ENCODE results near the gene NPC1L1. TPM values are rescaled to one million over a fixed set of nuclear protein-coding genes. Genes with fewer than 3 reads are reported as not detected.

NPC1L1 gene
- total and polyA plus RNA-seq, 2 of the 13 experiments (the other 11 are each of a cell fraction or from before 2014, with no cell fraction given) = 4.8 to 14.5 TPM

GRCh38 chr7:44524811-44525388 lies 16.2 kb downstream of the NPC1L1 start:
- FAIRE-seq = no peak
- H3K27me3 ChIP-seq (ENCODE audit: control insufficient read depth in 1 of 2, insufficient read depth in 2 of 2, low read length in 2 of 2) = no peaks in the 10 kb centered on the region
- no peak for TF ChIP-seq ARID3A (IDR thresholded peaks at IDR 0.05; ENCODE audit: low read depth, low read length)
- no peak for TF ChIP-seq SRY (CRISPR knock-in tag; IDR thresholded peaks at IDR 0.05)
- TF ChIP-seq MLXIP (CRISPR knock-in tag; IDR thresholded peaks at IDR 0.05; ENCODE audit: borderline replicate concordance) = no peak
- no peak for TF ChIP-seq FOXO4 (CRISPR knock-in tag; conservative IDR thresholded peaks at IDR 0.05)
- no peak for TF ChIP-seq ZNF230 (CRISPR knock-in tag; IDR thresholded peaks at IDR 0.05)
- H4K20me1 ChIP-seq (ENCODE audit: insufficient read depth, low read length) = no peaks in the 10 kb centered on the region
- no peak overlapping the region for H3K9ac ChIP-seq (ENCODE audit: insufficient read depth, low read depth, low read length)
- H3K36me3 ChIP-seq (replicated peaks in 1 of 2; ENCODE audit: control insufficient read depth in 1 of 2, insufficient read depth in 2 of 2, low read length in 2 of 2) = peaks cover 8 to 34% of the 10 kb centered on the region in 2 experiments
- H3K4me1 ChIP-seq (ENCODE audit: insufficient read depth, low read length) = no peaks in the 10 kb centered on the region
- no peaks in the 10 kb centered on the region for H3K9me3 ChIP-seq (ENCODE audit: low read length)
- no peak overlapping the region for H3K4me3 ChIP-seq (replicated peaks in 1 of 3; ENCODE audit: insufficient read depth in 1 of 3, low read depth in 2 of 3, low read length in 3 of 3)
- DNase-seq (ENCODE audit: low spot score) = no peak
- no TSS peak for BruUV-seq (replicated peaks)
- H3K27ac ChIP-seq (ENCODE audit: extremely low read length, insufficient read depth, low read length) = no peak overlapping the region
- POLR2A ChIA-PET = no interaction called here
- H3K79me2 ChIP-seq (ENCODE audit: insufficient read depth, low read length) = no peaks in the 10 kb centered on the region
- over 99% methylated on average over 3 of the region's 3 CpGs for WGBS (ENCODE audit: low lambda C conversion rate)
- H2AFZ ChIP-seq (ENCODE audit: low read length) = no peak overlapping the region
- in situ Hi-C loops (cut with HindIII; ENCODE audit: extremely low pct_ligation_motif_present, low pct_unique_long_range_greater_than_20kb) (no loop called here), intact Hi-C loops (cut with micrococcal nuclease; ENCODE audit: unreplicated experiment) (no loop called here)
- CTCF ChIA-PET (ENCODE audit: low intra/inter-chr PET ratio, low total read pairs) = no interaction called here
- no peak overlapping the region for H3K4me2 ChIP-seq (ENCODE audit: low read depth, low read length)
- ATAC-seq = no peak

Measured in HepG2 (cell line).